T-cell (primary cell): Measurements from ENCODE around the gene GABRE. TPM values are rescaled to one million over a fixed set of nuclear protein-coding genes. Genes with fewer than 3 reads are reported as not detected.

Source experiments
- ATAC-seq, 4 experiments: fragments of 200-7000 bp in 3 of 4; fragments of 150-1000 bp in 1 of 4; cut with Tn5 transposase; replicated peaks in 1 of 4; 1 replicate in 3 of 4; 2 replicates in 1 of 4; pipeline ENCODE4 v1.10.0; 2021; ENCODE audit warnings: moderate library complexity in 3 of 4, mild to moderate bottlenecking in 2 of 4, moderate number of reproducible peaks in 1 of 4
- CTCF ChIA-PET, 2 donors: fragments of 300-600 bp; sonication (Branson Sonifier 250); formaldehyde crosslinking; loops; one replicate each; lab custom pipeline; 2022; ENCODE audit warnings: antibody characterized with exemption in 2 of 2; lab: Charles Lee
- POLR2A ChIA-PET, 2 donors: fragments of 300-600 bp; sonication (Branson Sonifier 250); formaldehyde crosslinking; loops; one replicate each; lab custom pipeline; 2022; ENCODE audit warnings: antibody characterized with exemption in 2 of 2; lab: Charles Lee
- DNase-seq, 35 experiments: peaks; one replicate each; pipeline versions ENCODE4 v3.0.0 to v3.0.0-alpha.2; 2013 to 2023
- H3K27ac ChIP-seq: one replicate; pipeline ENCODE4 v1.5.1; 2013; ENCODE audit warnings: low read length
- H3K27me3 ChIP-seq, 2 experiments: replicated peaks in 1 of 2; 1 replicate in 1 of 2; 2 replicates in 1 of 2; pipeline versions ENCODE4 v1.6.1 to v1.7.0; 2013; ENCODE audit warnings: low read length in 1 of 2, mixed read lengths in 1 of 2; ENCODE audit not compliant: control insufficient read depth in 2 of 2, insufficient read depth in 2 of 2; ENCODE audit errors: extremely low read depth in 1 of 2
- H3K36me3 ChIP-seq, 2 donors: 1 replicate in 1 of 2; 2 replicates in 1 of 2; pipeline versions ENCODE4 v1.6.1 to v1.7.0; 2013; ENCODE audit warnings: low read length in 1 of 2; ENCODE audit not compliant: control insufficient read depth in 2 of 2, insufficient read depth in 1 of 2; ENCODE audit errors: extremely low read depth in 1 of 2
- H3K4me1 ChIP-seq, 2 experiments: 1 replicate in 1 of 2; 2 replicates in 1 of 2; pipeline versions ENCODE4 v1.6.1 to v1.7.0; 2013; ENCODE audit warnings: low read length in 2 of 2, mixed read lengths in 1 of 2; ENCODE audit not compliant: insufficient read depth in 2 of 2, control insufficient read depth in 1 of 2; ENCODE audit errors: extremely low read depth in 1 of 2
- H3K4me3 ChIP-seq, 2 donors: 1 replicate in 1 of 2; 2 replicates in 1 of 2; pipeline versions ENCODE4 v1.5.1 to v1.7.0; 2013; ENCODE audit warnings: mild to moderate bottlenecking in 2 of 2, low read length in 1 of 2, moderate library complexity in 1 of 2; ENCODE audit not compliant: control insufficient read depth in 1 of 2; ENCODE audit errors: extremely low read depth in 1 of 2
- H3K9me3 ChIP-seq: 2 replicates; pipeline ENCODE4 v1.7.0; 2013
- H3K27ac Mint-ChIP-seq, 2 donors: one replicate each; pipeline ENCODE4 v1.8.0; 2020 to 2021; ENCODE audit warnings: mild to moderate bottlenecking in 2 of 2, mixed read lengths in 2 of 2
- H3K27me3 Mint-ChIP-seq, 2 donors: one replicate each; pipeline ENCODE4 v1.8.0; 2021 to 2022; ENCODE audit warnings: mixed read lengths in 2 of 2
- H3K36me3 Mint-ChIP-seq: one replicate; pipeline ENCODE4 v1.8.0; 2021; ENCODE audit warnings: mixed read lengths
- H3K4me1 Mint-ChIP-seq, 3 donors: one replicate each; pipeline ENCODE4 v1.8.0; 2020 to 2022; ENCODE audit warnings: mixed read lengths in 3 of 3, mild to moderate bottlenecking in 1 of 3
- H3K4me3 Mint-ChIP-seq, 3 donors: one replicate each; pipeline ENCODE4 v1.8.0; 2020 to 2022; ENCODE audit warnings: mild to moderate bottlenecking in 3 of 3, mixed read lengths in 3 of 3, moderate library complexity in 3 of 3
- H3K9me3 Mint-ChIP-seq, 3 donors: one replicate each; pipeline ENCODE4 v1.8.0; 2020 to 2022; ENCODE audit warnings: mixed read lengths in 3 of 3
- WGBS: methylation state at CpG from one replicate; pipeline ENCODE4 v1.1.5; 2013; ENCODE audit warnings: missing lambda C conversion rate; ENCODE audit not compliant: insufficient coverage; 5-methylcytosine and 5-hydroxymethylcytosine counted together
- total RNA-seq, 35 experiments: library from RNA in 6 of 35; stranded (reverse) in 6 of 35; fragments of 120-200 nt in 1 of 35; gene quantifications; one replicate each; pipeline versions ENCODE4 v1.2.1 to v1.2.4 and lab custom pipeline; 2013 to 2026

GABRE gene
- total RNA-seq (under 1 TPM in 3 of 5 donors, not detected in 2; 0.16 to 0.58 (median 0.30) TPM), total RNA-seq (lab: John Stamatoyannopoulos, UW) (0 to 0.25 (median 0) reads per million in 29 experiments)
- not detected for total RNA-seq (2013)

- H3K9me3 Mint-ChIP-seq, result no peaks in the 10 kb centered on the region
- peaks cover 29 to 30% of the 10 kb centered on the region in 2 donors for H3K27me3 Mint-ChIP-seq
- no peak within 1 kb of the TSS for H3K4me3 Mint-ChIP-seq
- POLR2A ChIA-PET, result no interaction called here
- no peak within 1 kb of the TSS for H3K27ac Mint-ChIP-seq
- WGBS, result 8% methylated on average over 32 of the region's 90 CpGs
- no peak for ATAC-seq
- CTCF ChIA-PET, result no interaction called here
- Histone ChIP-seq H3K27ac (no peak within 1 kb of the TSS), H3K9me3 (no peaks in the 10 kb centered on the region), H3K27me3 (peaks cover 0 to 23% of the 10 kb centered on the region in 2 experiments), H3K4me1 (no peaks in the 10 kb centered on the region), H3K4me3 (no peak within 1 kb of the TSS), H3K36me3 (no peaks in the 10 kb centered on the region)
- no peaks in the 10 kb centered on the region for H3K4me1 Mint-ChIP-seq
- H3K36me3 Mint-ChIP-seq, result no peaks in the 10 kb centered on the region
- DNase-seq, result no peak
These were observed at the start of gene GABRE for GRCh38 chrX:151974336-151975227. TSS of gene GABRE (minus strand) at chrX:151974676. CDS start at chrX:151974625, 51 bp downstream.

GRCh38 chrX:152020888-152021287 lies 46.4 kb upstream of the GABRE start:
- H3K4me1 Mint-ChIP-seq, result no peaks in the 10 kb centered on the region
- no CpG with 5 or more reads among the region's 3 CpGs for WGBS
- Histone ChIP-seq H3K36me3 (no peaks in the 10 kb centered on the region), H3K27ac (no peak overlapping the region), H3K4me3 (no peak overlapping the region), H3K27me3 (no peaks in the 10 kb centered on the region), H3K4me1 (no peaks in the 10 kb centered on the region), H3K9me3 (no peaks in the 10 kb centered on the region)
- H3K9me3 Mint-ChIP-seq, result peaks cover 0 to 4% (median 0%) of the 10 kb centered on the region in 3 donors
- H3K27me3 Mint-ChIP-seq, result peaks cover 0 to 4% of the 10 kb centered on the region in 2 donors
- no peak overlapping the region for H3K27ac Mint-ChIP-seq
- H3K36me3 Mint-ChIP-seq, result no peaks in the 10 kb centered on the region
- ChIA-PET CTCF (no interaction called here), POLR2A (no interaction called here)
- ATAC-seq (no peak), DNase-seq (no peak)
- H3K4me3 Mint-ChIP-seq, result no peak overlapping the region

- ChIA-PET CTCF (no interaction called here), POLR2A (interaction anchor here in 1 of 2 donors (0.7 kb wide), 1 partner anchor 9 kb away, joined by 3 read pairs; no protein-coding TSS in a partner anchor)
- Mint-ChIP-seq H3K27ac (no peak overlapping the region), H3K36me3 (no peaks in the 10 kb centered on the region), H3K27me3 (peaks cover 0 to 3% of the 10 kb centered on the region in 2 donors), H3K9me3 (no peaks in the 10 kb centered on the region), H3K4me3 (no peak overlapping the region), H3K4me1 (no peaks in the 10 kb centered on the region)
- Histone ChIP-seq H3K9me3 (no peaks in the 10 kb centered on the region), H3K4me1 (no peaks in the 10 kb centered on the region), H3K36me3 (no peaks in the 10 kb centered on the region), H3K4me3 (no peak overlapping the region), H3K27me3 (no peaks in the 10 kb centered on the region), H3K27ac (no peak overlapping the region)
- DNase-seq (no peak), ATAC-seq (no peak)
- no CpG with 5 or more reads among the region's 5 CpGs for WGBS
These were observed 25.3 kb upstream of the GABRE start for GRCh38 chrX:151999813-152000212.

GRCh38 chrX:151997539-151997938 lies 23.1 kb upstream of the GABRE start:
- Mint-ChIP-seq H3K27ac (no peak overlapping the region), H3K4me1 (no peaks in the 10 kb centered on the region), H3K36me3 (no peaks in the 10 kb centered on the region), H3K4me3 (no peak overlapping the region), H3K27me3 (no peaks in the 10 kb centered on the region), H3K9me3 (no peaks in the 10 kb centered on the region)
- ATAC-seq, result no peak
- no peak overlapping the region for H3K27ac ChIP-seq
- no peak for DNase-seq
- H3K27me3 ChIP-seq, result no peaks in the 10 kb centered on the region
- H3K36me3 ChIP-seq, result no peaks in the 10 kb centered on the region
- no peaks in the 10 kb centered on the region for H3K9me3 ChIP-seq
- WGBS, result no CpG with 5 or more reads among the region's 1 CpG
- CTCF ChIA-PET, result no interaction called here
- POLR2A ChIA-PET, result no interaction called here
- no peak overlapping the region for H3K4me3 ChIP-seq
- no peaks in the 10 kb centered on the region for H3K4me1 ChIP-seq

- DNase-seq, result no peak
- no peaks in the 10 kb centered on the region for H3K9me3 ChIP-seq
- Mint-ChIP-seq H3K4me1 (no peaks in the 10 kb centered on the region), H3K36me3 (no peaks in the 10 kb centered on the region), H3K27ac (no peak overlapping the region), H3K4me3 (no peak overlapping the region), H3K9me3 (no peaks in the 10 kb centered on the region), H3K27me3 (no peaks in the 10 kb centered on the region)
- no peaks in the 10 kb centered on the region for H3K4me1 ChIP-seq
- H3K36me3 ChIP-seq, result no peaks in the 10 kb centered on the region
- H3K27me3 ChIP-seq, result no peaks in the 10 kb centered on the region
- ATAC-seq, result no peak
- H3K4me3 ChIP-seq, result no peak overlapping the region
- ChIA-PET CTCF (no interaction called here), POLR2A (no interaction called here)
- no CpG with 5 or more reads among the region's 5 CpGs for WGBS
- H3K27ac ChIP-seq, result no peak overlapping the region
These were observed 21.9 kb upstream of the GABRE start for GRCh38 chrX:151996347-151996746.

GRCh38 chrX:151994476-151994875 lies 20.0 kb upstream of the GABRE start:
- H3K4me3 ChIP-seq, result no peak overlapping the region
- Mint-ChIP-seq H3K4me3 (no peak overlapping the region), H3K27me3 (no peaks in the 10 kb centered on the region), H3K4me1 (no peaks in the 10 kb centered on the region), H3K27ac (no peak overlapping the region), H3K9me3 (no peaks in the 10 kb centered on the region), H3K36me3 (no peaks in the 10 kb centered on the region)
- ChIA-PET POLR2A (no interaction called here), CTCF (no interaction called here)
- no peaks in the 10 kb centered on the region for H3K27me3 ChIP-seq
- H3K4me1 ChIP-seq, result no peaks in the 10 kb centered on the region
- DNase-seq (no peak), ATAC-seq (no peak)
- H3K27ac ChIP-seq, result no peak overlapping the region
- no peaks in the 10 kb centered on the region for H3K9me3 ChIP-seq
- 90% methylated on average over 2 of the region's 3 CpGs for WGBS
- H3K36me3 ChIP-seq, result no peaks in the 10 kb centered on the region
